H1 (cell line): ENCODE data around the gene ZNF652. TPM values are rescaled to one million over a fixed set of nuclear protein-coding genes. Genes with fewer than 3 reads are reported as not detected.

Experiments used
- CTCF ChIA-PET: fragments of 300-600 bp; sonication (Branson Sonifier 250); formaldehyde crosslinking; loops from one replicate; lab custom pipeline; 2021; ENCODE audit not compliant: partially characterized antibody; lab: Charles Lee
- POLR2A ChIA-PET: fragments of 300-600 bp; sonication (Branson Sonifier 250); formaldehyde crosslinking; loops from one replicate; lab custom pipeline; 2021; ENCODE audit warnings: inconsistent platforms; ENCODE audit not compliant: partially characterized antibody; lab: Charles Lee
- DNase-seq, 2 experiments: peaks; one replicate each; pipeline versions ENCODE4 v3.0.0 to v3.0.0-alpha.2; 2010 to 2022; ENCODE audit warnings: low spot score in 2 of 2, low read depth in 1 of 2, mixed read lengths in 1 of 2
- FAIRE-seq: peaks from 2 replicates; lab custom pipeline; 2011; peaks lifted over from hg19 to GRCh38; lab: Jason Lieb, UNC
- H2AFZ ChIP-seq: 2 replicates; pipeline ENCODE4 v1.8.1; 2012; ENCODE audit warnings: low read length, inconsistent platforms
- H2AK5ac ChIP-seq: 2 replicates; pipeline ENCODE4 v1.6.1; 2013; ENCODE audit warnings: low read depth, low read length
- H2BK120ac ChIP-seq: replicated peaks from 2 replicates; pipeline ENCODE3; 2013; ENCODE audit warnings: low read depth, low read length, inconsistent platforms
- H2BK12ac ChIP-seq: 2 replicates; pipeline ENCODE4 v1.6.1; 2013; ENCODE audit warnings: low read depth, low read length
- H2BK15ac ChIP-seq: 2 replicates; pipeline ENCODE4 v1.6.1; 2013; ENCODE audit warnings: low read length
- H2BK20ac ChIP-seq: 2 replicates; pipeline ENCODE4 v1.6.1; 2013; ENCODE audit warnings: low read length
- H2BK5ac ChIP-seq: 2 replicates; pipeline ENCODE4 v1.6.1; 2013; ENCODE audit warnings: low read depth, low read length
- H3K14ac ChIP-seq: 2 replicates; pipeline ENCODE4 v1.6.1; 2013; ENCODE audit warnings: inconsistent platforms; ENCODE audit not compliant: insufficient read length
- H3K18ac ChIP-seq: 2 replicates; pipeline ENCODE4 v1.6.1; 2013; ENCODE audit warnings: low read length; ENCODE audit errors: extremely low read depth
- H3K23ac ChIP-seq: 2 replicates; pipeline ENCODE4 v1.6.1; 2013; ENCODE audit warnings: inconsistent platforms; ENCODE audit not compliant: insufficient read length
- H3K23me2 ChIP-seq: 2 replicates; pipeline ENCODE4 v1.6.1; 2013; ENCODE audit warnings: low read depth, low read length
- H3K27ac ChIP-seq: 2 replicates; pipeline ENCODE4 v1.6.1; 2011; ENCODE audit warnings: low read depth, low read length, inconsistent platforms
- H3K27me3 ChIP-seq, 4 experiments: replicated peaks in 1 of 4; 1 replicate in 1 of 4; 2 replicates in 3 of 4; pipeline versions ENCODE4 v1.6.1 to v1.8.1; 2011 to 2013; ENCODE audit warnings: low read length in 3 of 4, mild to moderate bottlenecking in 3 of 4, inconsistent platforms in 2 of 4, mixed read lengths in 2 of 4, moderate library complexity in 1 of 4; ENCODE audit not compliant: control insufficient read depth in 3 of 4, insufficient read depth in 3 of 4; ENCODE audit errors: extremely low read depth in 1 of 4
- H3K36me3 ChIP-seq, 4 experiments: 2 replicates each; pipeline versions ENCODE4 v1.6.1 to v1.8.1; 2011 to 2013; ENCODE audit warnings: mild to moderate bottlenecking in 4 of 4, low read length in 3 of 4, moderate library complexity in 2 of 4, control low read depth in 1 of 4, inconsistent platforms in 1 of 4; ENCODE audit not compliant: insufficient read depth in 4 of 4, control insufficient read depth in 2 of 4
- H3K4ac ChIP-seq: replicated peaks from 2 replicates; pipeline ENCODE3; 2013; ENCODE audit warnings: low read length, low read depth, mixed read lengths, inconsistent platforms; ENCODE audit not compliant: insufficient read length
- H3K4me1 ChIP-seq, 4 experiments: replicated peaks in 1 of 4; 1 replicate in 1 of 4; 2 replicates in 3 of 4; pipeline versions ENCODE4 v1.6.1 to v1.8.1; 2011 to 2013; ENCODE audit warnings: low read length in 3 of 4, inconsistent platforms in 2 of 4, mixed read lengths in 1 of 4; ENCODE audit not compliant: insufficient read depth in 4 of 4, control insufficient read depth in 3 of 4
- H3K4me2 ChIP-seq, 2 experiments: 2 replicates each; pipeline versions ENCODE4 v1.6.1 to v1.8.1; 2011 to 2013; ENCODE audit warnings: low read depth in 2 of 2, low read length in 2 of 2, control low read depth in 1 of 2, inconsistent platforms in 1 of 2, mild to moderate bottlenecking in 1 of 2; ENCODE audit not compliant: insufficient read depth in 1 of 2
- H3K4me3 ChIP-seq, 4 experiments: fragments of 200-600, 300-600 bp in 1 of 4; sonication (generic), shearing (Covaris generic), sonication (Bioruptor Twin) in 1 of 4; 2 replicates each; pipeline versions ENCODE4 v1.5.1 to v1.8.1; 2011 to 2016; ENCODE audit warnings: low read length in 4 of 4, low read depth in 3 of 4, control low read depth in 2 of 4, inconsistent platforms in 2 of 4, mild to moderate bottlenecking in 2 of 4, mixed read lengths in 1 of 4, moderate library complexity in 1 of 4; ENCODE audit not compliant: insufficient read depth in 2 of 4; ENCODE audit errors: extremely low read depth in 1 of 4
- H3K56ac ChIP-seq: replicated peaks from 2 replicates; pipeline ENCODE3; 2013; ENCODE audit warnings: low read depth, mild to moderate bottlenecking, mixed read lengths, low read length, inconsistent platforms; ENCODE audit not compliant: insufficient read length
- H3K79me1 ChIP-seq: 2 replicates; pipeline ENCODE4 v1.6.1; 2013; ENCODE audit warnings: low read depth, low read length, control low read depth
- H3K79me2 ChIP-seq, 2 experiments: 2 replicates each; pipeline versions ENCODE4 v1.6.1 to v1.8.1; 2012 to 2013; ENCODE audit warnings: low read length in 2 of 2, mild to moderate bottlenecking in 2 of 2, inconsistent platforms in 1 of 2; ENCODE audit not compliant: insufficient read depth in 2 of 2, control insufficient read depth in 1 of 2
- H3K9ac ChIP-seq, 4 experiments: replicated peaks in 1 of 4; 1 replicate in 1 of 4; 2 replicates in 3 of 4; pipeline versions ENCODE4 v1.6.1 to v1.8.1; 2011 to 2013; ENCODE audit warnings: low read depth in 3 of 4, low read length in 3 of 4, control low read depth in 2 of 4, mild to moderate bottlenecking in 2 of 4, moderate library complexity in 2 of 4, inconsistent platforms in 1 of 4; ENCODE audit errors: extremely low read depth in 1 of 4
- H3K9me3 ChIP-seq, 2 experiments: 2 replicates each; pipeline versions ENCODE4 v1.6.1 to v1.8.1; 2012 to 2013; ENCODE audit warnings: mild to moderate bottlenecking in 2 of 2, moderate library complexity in 2 of 2, control low read depth in 1 of 2, inconsistent platforms in 1 of 2, low read depth in 1 of 2, low read length in 1 of 2, mixed read lengths in 1 of 2; ENCODE audit not compliant: insufficient read depth in 2 of 2
- H4K20me1 ChIP-seq, 2 experiments: replicated peaks in 1 of 2; 2 replicates each; pipeline versions ENCODE3 to v1.8.1; 2011 to 2013; ENCODE audit warnings: inconsistent platforms in 2 of 2, low read length in 2 of 2, mild to moderate bottlenecking in 1 of 2; ENCODE audit not compliant: insufficient read depth in 2 of 2, control insufficient read depth in 1 of 2
- H4K5ac ChIP-seq: 2 replicates; pipeline ENCODE4 v1.6.1; 2013; ENCODE audit warnings: low read length, low read depth, mixed read lengths, inconsistent platforms; ENCODE audit not compliant: insufficient read length
- H4K8ac ChIP-seq: 2 replicates; pipeline ENCODE4 v1.8.0; 2013; ENCODE audit warnings: mild to moderate bottlenecking, moderate library complexity, low read length, inconsistent platforms; ENCODE audit not compliant: insufficient read depth; ENCODE audit errors: extremely low read depth
- H4K91ac ChIP-seq: replicated peaks from 2 replicates; pipeline ENCODE3; 2013; ENCODE audit warnings: low read length, mixed read lengths, inconsistent platforms; ENCODE audit not compliant: insufficient read length
- PHF8 ChIP-seq: fragments of 200-600 bp; sonication (generic); conservative IDR thresholded peaks from 2 replicates; pipeline ENCODE4 v1.7.1; 2012; ENCODE audit warnings: low read depth, mild to moderate bottlenecking, inconsistent platforms, low read length, moderate library complexity
- TEAD4 ChIP-seq: IDR thresholded peaks from 2 replicates; pipeline ENCODE4 v1.6.1; 2012; ENCODE audit warnings: low read depth, low read length, inconsistent platforms, mixed read lengths
- WGBS, 2 experiments: shearing (Covaris generic) in 1 of 2; methylation state at CpG; one replicate each; pipeline versions ENCODE4 v1.1.6 to v1.1.7; 2013 to 2015; ENCODE audit warnings: low lambda C conversion rate in 2 of 2, mixed read lengths in 2 of 2, inconsistent platforms in 1 of 2, low coverage in 1 of 2, missing lambda C conversion rate in 1 of 2; ENCODE audit not compliant: insufficient replicate concordance in 2 of 2, insufficient coverage in 1 of 2, insufficient read length in 1 of 2; ENCODE audit errors: extremely low coverage in 1 of 2, missing lambda C conversion rate in 1 of 2; 5-methylcytosine and 5-hydroxymethylcytosine counted together
- polyA plus RNA-seq, 7 experiments: library from polyadenylated mRNA; depleted of rRNA in 3 of 7; stranded (reverse) in 5 of 7; unstranded in 2 of 7; fragments of >200 nt in 5 of 7; fragments of 200-250 nt in 2 of 7; gene quantifications; 1 replicate in 5 of 7; 2 replicates in 1 of 7; 4 replicates in 1 of 7; pipeline versions ENCODE4 v1.2.1 to v1.2.3, GENCODE V29; 2011 to 2013; ENCODE audit warnings: missing spikeins in 2 of 7, mixed read lengths in 2 of 7
- total RNA-seq: library from RNA; stranded (reverse); fragmentation: NEBNext Ultra II Directional; extraction: Animal tissue kit (Norgen Biotek cat#: 25700); gene quantifications from 2 replicates; pipeline ENCODE4 v1.2.1, GENCODE V29; 2021

Gene ZNF652
- total and polyA plus RNA-seq, 2 of the 8 experiments (the other 6 are each of a cell fraction or from before 2014, with no cell fraction given) = 13.5 to 39.6 TPM

DNA sequence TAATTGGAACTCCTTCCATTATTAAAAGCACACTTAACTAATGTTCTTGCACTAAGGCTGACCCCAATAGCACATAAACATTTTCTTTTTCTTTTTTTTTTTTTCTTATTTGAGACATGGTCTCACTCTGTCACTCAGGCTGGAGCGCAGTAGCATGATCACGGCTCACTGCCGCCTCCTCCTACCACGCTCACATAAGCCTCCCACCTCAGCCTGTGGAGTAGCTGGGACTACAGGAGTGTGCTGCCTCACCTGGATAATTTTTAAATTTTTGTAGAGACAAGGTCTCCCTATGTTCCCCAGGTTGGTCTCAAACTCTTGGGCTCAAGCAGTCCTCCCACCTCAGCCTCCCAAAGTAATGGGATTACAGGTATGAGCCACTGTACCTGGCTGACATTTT is 1.2 kb upstream of the ZNF652 start:
- no peak overlapping the region for H2BK5ac ChIP-seq
- H3K4me3 ChIP-seq = peak overlapping the region in 1 of 4 experiments; percentile 98; a peak in 3 of 8 replicates
- H4K5ac ChIP-seq = no peak overlapping the region
- H2BK20ac ChIP-seq = no peak overlapping the region
- no peak overlapping the region for H3K9ac ChIP-seq
- no peak overlapping the region for H3K27ac ChIP-seq
- WGBS, 2 experiments = 94% methylated on average over 4 of the region's 4 CpGs; no CpG with 5 or more reads in 1 of the 2 experiments
- no peak overlapping the region for H2BK12ac ChIP-seq
- 0 out of 2 replicates have a peak overlapping the region, but pooled peaks have one; percentile 37 for H2BK15ac ChIP-seq
- H3K56ac ChIP-seq = no peak overlapping the region
- no peak overlapping the region for H3K23ac ChIP-seq
- H3K36me3 ChIP-seq = no peaks in the 10 kb centered on the region
- POLR2A ChIA-PET = interaction anchor here (0.8 to 1.5 kb wide), 4 partner anchors 8 to 28 kb away, joined by 3 to 5 read pairs (median 4); no protein-coding TSS in a partner anchor
- no peak overlapping the region for H4K91ac ChIP-seq
- peaks cover 10 to 31% of the 10 kb centered on the region in 2 experiments; a peak in 3 of 4 replicates for H3K79me2 ChIP-seq
- H3K14ac ChIP-seq = no peak overlapping the region
- H2AFZ ChIP-seq = no peak overlapping the region
- peaks cover 5 to 14% (median 7%) of the 10 kb centered on the region in 4 experiments; a peak in 6 of 7 replicates for H3K4me1 ChIP-seq
- peak overlapping the region; percentile 77 to 92; a peak in 2 of 4 replicates for H3K4me2 ChIP-seq
- H3K79me1 ChIP-seq = peaks cover 5% of the 10 kb centered on the region; the same call in 1 of the 2 replicates
- DNase-seq (no peak), FAIRE-seq (no peak)
- H4K8ac ChIP-seq = no peak overlapping the region
- no peak overlapping the region for H3K4ac ChIP-seq
- H2BK120ac ChIP-seq = no peak overlapping the region
- H3K18ac ChIP-seq = no peak overlapping the region
- no peak overlapping the region for H2AK5ac ChIP-seq
- H3K9me3 ChIP-seq = no peaks in the 10 kb centered on the region
- H3K23me2 ChIP-seq = peaks cover 11% of the 10 kb centered on the region
- CTCF ChIA-PET = interaction anchor here (0.8 to 3.1 kb wide), 8 partner anchors 8 to 71 kb away, joined by 3 to 10 read pairs (median 4); no protein-coding TSS in a partner anchor
- H3K27me3 ChIP-seq = no peaks in the 10 kb centered on the region
- H4K20me1 ChIP-seq = peaks cover 0 to 4% of the 10 kb centered on the region in 2 experiments
- TF ChIP-seq PHF8 (no peak), TEAD4 (no peak)
